GM12891 (cell line): ENCODE measurements around the gene METTL23.
A peak's percentile ranks its signal among the peaks of the same experiment; 100 is the strongest.
"Not testable (repeated sequence)": the region's sequence is repeated elsewhere in the genome, so short reads cannot be mapped to it uniquely, and the experiment has no call there.

ENCODE experiments used
- DNase-seq: peaks from one replicate; pipeline ENCODE4 v3.0.0; 2011; ENCODE audit warnings: low spot score; ENCODE audit not compliant: insufficient read length
- FAIRE-seq: peaks from 2 replicates; lab custom pipeline; 2011; peaks lifted over from hg19 to GRCh38; lab: Jason Lieb, UNC
- PAX5 ChIP-seq: IDR thresholded peaks from 2 replicates; pipeline ENCODE4 v1.6.1; 2011; ENCODE audit warnings: low read length, moderate library complexity, mild to moderate bottlenecking; ENCODE audit not compliant: insufficient read depth, severe bottlenecking
- POLR2A ChIP-seq: IDR thresholded peaks from 2 replicates; pipeline ENCODE4 v1.6.1; 2011; ENCODE audit warnings: low read depth, low read length, control low read depth
- POLR2AphosphoS5 ChIP-seq: IDR thresholded peaks from 2 replicates; pipeline ENCODE4 v1.6.1; 2011; ENCODE audit warnings: low read depth, low read length, control low read depth
- POU2F2 ChIP-seq: IDR thresholded peaks from 2 replicates; pipeline ENCODE4 v1.6.1; 2011; ENCODE audit warnings: low read depth, mild to moderate bottlenecking, control low read depth, low read length, moderate library complexity
- SPI1 ChIP-seq: IDR thresholded peaks from 2 replicates; pipeline ENCODE4 v1.6.1; 2011; ENCODE audit warnings: low read depth, low read length, control low read depth
- TAF1 ChIP-seq: IDR thresholded peaks from 2 replicates; pipeline ENCODE4 v1.6.1; 2011; ENCODE audit warnings: low read depth, low read length, control low read depth

The METTL23 gene

GRCh38 chr17:76740329-76741118 is 13.9 kb downstream of the METTL23 start:
- DNase-seq (no peak), FAIRE-seq (no peak)
- TF ChIP-seq SPI1 (no peak), POLR2A (no peak), TAF1 (no peak), POU2F2 (no peak), POLR2AphosphoS5 (no peak), PAX5 (no peak)

GRCh38 chr17:76742958-76743357 is 16.3 kb downstream of the METTL23 start:
- TF ChIP-seq POLR2AphosphoS5: no peak
- no peak for TF ChIP-seq SPI1
- TF ChIP-seq POLR2A: no peak
- TF ChIP-seq TAF1: no peak
- TF ChIP-seq POU2F2: no peak
- no peak for TF ChIP-seq PAX5
- FAIRE-seq (no peak), DNase-seq (no peak)

GRCh38 chr17:76744747-76745146 is 18.1 kb downstream of the METTL23 start:
- DNase-seq (no peak), FAIRE-seq (no peak)
- TF ChIP-seq POLR2A (no peak), PAX5 (no peak), POLR2AphosphoS5 (no peak), SPI1 (no peak), TAF1 (no peak), POU2F2 (no peak)

GRCh38 chr17:76745785-76746184 is 19.1 kb downstream of the METTL23 start:
- DNase-seq, FAIRE-seq: not testable (repeated sequence)

GRCh38 chr17:76747716-76748363 is 21.2 kb downstream of the METTL23 start:
- no peak for FAIRE-seq
- DNase-seq: no peak

GRCh38 chr17:76748657-76749056 is 22.0 kb downstream of the METTL23 start:
- no peak for DNase-seq
- no peak for FAIRE-seq
- TF ChIP-seq PAX5 (no peak), SPI1 (no peak), POU2F2 (no peak), POLR2A (no peak), TAF1 (no peak), POLR2AphosphoS5 (no peak)

More at GRCh38 chr17:76747716-76748363, 21.2 kb downstream of the METTL23 start:
- TF ChIP-seq POU2F2 (no peak), POLR2A (no peak)

GRCh38 chr17:76751416-76751993 is 24.9 kb downstream of the METTL23 start:
- TF ChIP-seq TAF1 (no peak), SPI1 (no peak), PAX5 (no peak), POLR2A (no peak), POLR2AphosphoS5 (no peak), POU2F2 (no peak)
- DNase-seq: no peak
- FAIRE-seq: no peak

- DNase-seq (no peak), FAIRE-seq (no peak)
- no peak for TF ChIP-seq TAF1
- no peak for TF ChIP-seq POLR2AphosphoS5
These were observed 25.4 kb downstream of the METTL23 start for GRCh38 chr17:76752006-76752405.

GRCh38 chr17:76753061-76753961 is 26.7 kb downstream of the METTL23 start:
- FAIRE-seq (peak; percentile 20), DNase-seq (no peak)
- TF ChIP-seq POU2F2 (no peak), POLR2AphosphoS5 (no peak), PAX5 (no peak), TAF1 (no peak)
